Measurements from ENCODE around the gene SIGLEC8. TPM values are rescaled to one million over a fixed set of nuclear protein-coding genes. Genes with fewer than 3 reads are reported as not detected.
"Not testable (repeated sequence)": the region's sequence is repeated elsewhere in the genome, so short reads cannot be mapped to it uniquely, and the experiment has no call there.

Gene SIGLEC8
- total RNA-seq, result not detected

DNA sequence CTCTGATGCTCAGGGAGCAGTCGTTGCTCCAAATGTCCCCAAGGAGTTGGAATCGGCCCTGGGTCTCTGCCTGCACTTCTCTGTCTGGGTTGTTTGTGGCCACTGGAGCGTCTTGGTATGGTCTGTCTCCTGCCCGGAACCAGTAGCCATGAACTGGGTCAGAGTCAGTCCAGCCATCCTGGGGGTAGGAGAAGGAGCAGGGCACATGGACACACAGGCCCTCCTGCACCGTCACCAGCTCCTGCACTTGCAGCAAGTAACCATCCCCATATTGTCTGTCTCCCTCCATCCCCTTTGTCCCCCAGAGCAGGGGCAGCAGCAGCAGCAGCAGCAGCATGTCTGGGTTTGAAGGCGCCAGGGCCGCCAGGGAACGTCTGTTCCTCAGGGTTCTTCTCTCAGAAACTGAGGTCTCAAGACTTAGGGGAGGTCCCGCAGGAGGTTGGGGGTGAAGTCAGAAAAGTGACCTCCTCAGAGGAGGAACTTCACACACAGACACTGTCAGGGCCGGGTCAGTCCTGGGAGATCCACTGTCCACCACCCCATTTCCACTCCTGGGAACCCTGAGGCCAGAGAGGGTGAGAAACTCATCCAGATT is at the start of gene SIGLEC8:
TSS of gene SIGLEC8 (minus strand) at position 404 of the 595 bp plus-strand sequence. CDS start at position 337, 67 bp downstream.
- no peak for DNase-seq (ENCODE audit: low spot score in 2 of 2)
- no peaks in the 10 kb centered on the region for H3K36me3 Mint-ChIP-seq
- H3K9me3 Mint-ChIP-seq, result no peaks in the 10 kb centered on the region
- H3K27ac Mint-ChIP-seq, result no peak within 1 kb of the TSS
- no peak for ATAC-seq

GRCh38 chr19:51507640-51508058 is 49.4 kb upstream of the SIGLEC8 start:
- ATAC-seq, result no peak
- DNase-seq (ENCODE audit: low spot score in 2 of 2), result no peak
- Mint-ChIP-seq H3K27ac (no peak overlapping the region), H3K36me3 (peaks cover 10 to 12% of the 10 kb centered on the region in 2 donors), H3K9me3 (peaks cover 7 to 17% of the 10 kb centered on the region in 2 donors)

GRCh38 chr19:51507192-51507591 is 48.9 kb upstream of the SIGLEC8 start:
- DNase-seq (ENCODE audit: low spot score in 2 of 2) (no peak), ATAC-seq (no peak)
- Mint-ChIP-seq H3K36me3 (peaks cover 10 to 12% of the 10 kb centered on the region in 2 donors), H3K9me3 (peaks cover 7 to 17% of the 10 kb centered on the region in 2 donors), H3K27ac (no peak overlapping the region)

GRCh38 chr19:51505904-51506303 is 47.6 kb upstream of the SIGLEC8 start:
- ATAC-seq (no peak), DNase-seq (ENCODE audit: low spot score in 2 of 2) (no peak)
- Mint-ChIP-seq H3K36me3 (peaks cover 10 to 12% of the 10 kb centered on the region in 2 donors), H3K9me3 (peaks cover 7 to 17% of the 10 kb centered on the region in 2 donors), H3K27ac (peak overlapping the region in 1 of 2 donors; percentile 62)

GRCh38 chr19:51503896-51504295 is 45.6 kb upstream of the SIGLEC8 start:
- peaks cover 7 to 17% of the 10 kb centered on the region in 2 donors for H3K9me3 Mint-ChIP-seq
- no peak for ATAC-seq
- H3K27ac Mint-ChIP-seq, result no peak overlapping the region
- peaks cover 10 to 12% of the 10 kb centered on the region in 2 donors for H3K36me3 Mint-ChIP-seq
- DNase-seq (ENCODE audit: low spot score in 2 of 2), result no peak

- Mint-ChIP-seq H3K27ac (no peak overlapping the region), H3K9me3 (peaks cover 7 to 17% of the 10 kb centered on the region in 2 donors), H3K36me3 (peaks cover 10 to 12% of the 10 kb centered on the region in 2 donors)
- DNase-seq (ENCODE audit: low spot score in 2 of 2) (no peak), ATAC-seq (no peak)
Measured at GRCh38 chr19:51503286-51503817, 45.1 kb upstream of the SIGLEC8 start.

- Mint-ChIP-seq H3K9me3 (peaks cover 7 to 17% of the 10 kb centered on the region in 2 donors), H3K36me3 (peaks cover 10 to 12% of the 10 kb centered on the region in 2 donors), H3K27ac (peak within 1 kb of the TSS in 1 of 2 donors; percentile 81)
- ATAC-seq (peak; percentile 43 to 77), DNase-seq (ENCODE audit: low spot score in 2 of 2) (no peak)
Measured at GRCh38 chr19:51501594-51502263, 43.5 kb upstream of the SIGLEC8 start, which contains the start of gene SIGLEC12. Gene SIGLEC12, minus strand, starts transcription at chr19:51501800. Its CDS starts 67 bp downstream, at chr19:51501733.

GRCh38 chr19:51500931-51501330 is 42.7 kb upstream of the SIGLEC8 start:
- H3K36me3 Mint-ChIP-seq, result peaks cover 10 to 12% of the 10 kb centered on the region in 2 donors
- peak in 1 of 2 donors; percentile 33 for ATAC-seq
- peak overlapping the region in 1 of 2 donors; percentile 81 for H3K27ac Mint-ChIP-seq
- not testable (repeated sequence) for DNase-seq (ENCODE audit: low spot score in 2 of 2)
- peaks cover 7 to 17% of the 10 kb centered on the region in 2 donors for H3K9me3 Mint-ChIP-seq

DNA sequence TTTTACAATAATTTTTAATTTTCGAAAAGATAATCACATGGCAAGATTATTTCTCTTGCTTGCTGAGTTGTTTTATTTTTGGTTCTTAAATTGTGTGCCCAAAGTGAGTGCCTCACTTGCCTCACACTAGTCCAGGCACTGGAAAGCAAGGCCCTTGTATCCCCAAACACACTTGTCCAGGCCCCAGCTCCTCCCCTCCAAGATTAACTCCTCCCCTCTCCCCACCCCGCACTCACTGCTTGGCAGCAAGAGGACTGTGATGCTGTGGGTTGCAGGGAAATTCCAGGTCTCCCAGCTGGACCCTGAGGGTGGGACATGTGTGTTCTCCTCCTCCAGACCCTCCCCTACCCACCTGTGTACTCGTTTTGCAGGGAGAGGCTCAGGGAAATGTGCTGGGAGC is 39.4 kb upstream of the SIGLEC8 start:
- Mint-ChIP-seq H3K27ac (peak overlapping the region in 1 of 2 donors; percentile 29), H3K36me3 (no peaks in the 10 kb centered on the region), H3K9me3 (peaks cover 10 to 11% of the 10 kb centered on the region in 2 donors)
- ATAC-seq (no peak), DNase-seq (ENCODE audit: low spot score in 2 of 2) (no peak)

DNA sequence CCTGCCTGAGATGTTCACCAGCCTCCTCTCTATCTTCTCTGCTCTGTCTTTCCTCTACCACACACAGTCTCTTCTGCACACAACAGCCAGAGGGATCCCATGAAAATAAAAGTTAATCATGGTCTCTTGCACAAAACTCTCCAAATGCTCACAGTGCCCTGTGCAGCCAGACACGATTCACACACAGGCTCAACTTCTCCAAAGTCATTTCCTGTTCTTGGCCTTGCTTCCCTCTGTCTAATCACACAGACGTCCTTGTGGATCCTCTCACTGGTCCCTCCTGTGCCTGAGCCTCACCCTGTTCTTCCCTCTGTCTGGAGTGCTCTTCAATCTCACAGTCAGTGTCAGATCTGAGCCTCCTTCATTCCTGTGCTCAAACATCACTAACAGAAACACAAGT is 35.5 kb upstream of the SIGLEC8 start:
- no peak overlapping the region for H3K27ac Mint-ChIP-seq
- H3K36me3 Mint-ChIP-seq, result no peaks in the 10 kb centered on the region
- H3K9me3 Mint-ChIP-seq, result peaks cover 10 to 15% of the 10 kb centered on the region in 2 donors
- DNase-seq (ENCODE audit: low spot score in 2 of 2) (no peak), ATAC-seq (no peak)

DNA sequence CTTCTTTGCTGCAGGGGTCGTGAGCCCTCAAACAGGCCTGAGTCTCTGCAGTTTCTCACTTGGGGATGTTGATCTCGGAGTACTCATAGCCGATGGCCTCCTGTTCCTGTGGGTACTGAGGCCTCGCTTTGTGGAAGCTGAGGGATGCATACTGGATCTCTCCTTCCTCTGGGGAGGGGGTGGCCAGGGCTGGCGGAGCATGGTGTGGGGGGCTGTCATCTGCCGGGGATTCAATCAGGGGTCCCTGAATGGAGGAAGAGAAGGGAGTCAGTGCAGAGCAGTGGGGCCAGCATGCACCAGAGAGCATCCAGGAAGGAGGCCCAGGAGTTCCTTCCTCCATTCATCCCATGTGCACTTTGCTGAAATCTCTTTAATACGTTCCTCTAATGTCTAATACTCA is 33.3 kb upstream of the SIGLEC8 start:
- no peaks in the 10 kb centered on the region for H3K36me3 Mint-ChIP-seq
- no peak for DNase-seq (ENCODE audit: low spot score in 2 of 2)
- peaks cover 10 to 15% of the 10 kb centered on the region in 2 donors for H3K9me3 Mint-ChIP-seq
- ATAC-seq, result no peak
- no peak overlapping the region for H3K27ac Mint-ChIP-seq

DNA sequence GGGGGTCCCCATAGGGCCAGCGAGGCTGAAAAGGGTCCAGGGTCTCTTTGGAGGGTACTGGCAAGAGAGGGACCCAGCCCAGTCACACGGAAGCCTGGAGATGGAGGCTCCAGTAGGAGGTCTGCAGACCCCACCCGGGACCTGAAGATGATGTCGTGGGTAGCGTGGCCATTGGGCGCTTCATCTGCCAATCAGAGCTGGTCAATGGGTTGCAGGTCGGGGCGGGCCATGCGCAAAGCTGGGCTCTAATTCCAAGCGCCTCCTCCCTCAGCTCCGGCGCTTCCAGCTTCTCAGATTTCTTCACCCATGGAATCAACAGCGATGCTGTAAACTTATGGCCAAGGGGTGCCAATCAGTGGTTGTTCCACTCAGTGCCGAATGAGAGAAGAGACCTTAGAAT is 32.4 kb upstream of the SIGLEC8 start:
- DNase-seq (ENCODE audit: low spot score in 2 of 2) (no peak), ATAC-seq (no peak)
- peaks cover 15 to 20% of the 10 kb centered on the region in 2 donors for H3K9me3 Mint-ChIP-seq
- H3K27ac Mint-ChIP-seq, result no peak overlapping the region
- H3K36me3 Mint-ChIP-seq, result no peaks in the 10 kb centered on the region

GRCh38 chr19:51489113-51489512 is 30.9 kb upstream of the SIGLEC8 start:
- Mint-ChIP-seq H3K27ac (peak overlapping the region in 1 of 2 donors; percentile 6), H3K9me3 (peaks cover 16 to 21% of the 10 kb centered on the region in 2 donors), H3K36me3 (no peaks in the 10 kb centered on the region)
- DNase-seq (ENCODE audit: low spot score in 2 of 2) (no peak), ATAC-seq (peak; percentile 92 to 93)

DNA sequence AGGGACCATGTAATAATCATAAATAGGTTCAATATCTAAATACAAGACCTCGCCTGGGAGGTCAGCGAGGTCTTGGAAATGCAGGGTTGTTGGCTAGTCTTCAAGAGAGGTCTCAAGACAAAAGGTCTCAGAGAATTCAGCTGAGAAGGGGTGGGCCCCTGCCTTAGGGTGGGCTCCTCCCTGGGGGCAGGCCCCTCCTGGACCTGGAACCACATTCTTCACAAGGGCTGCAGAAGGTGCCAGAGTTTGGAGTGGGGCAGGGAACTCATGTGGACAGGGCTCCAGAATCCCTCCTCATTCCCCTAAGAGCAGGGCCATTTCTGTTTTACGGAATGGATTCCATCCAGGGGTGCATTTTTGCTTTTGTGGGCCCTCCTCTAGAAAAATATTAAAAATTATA is 30.2 kb upstream of the SIGLEC8 start:
- Mint-ChIP-seq H3K9me3 (peaks cover 10 to 14% of the 10 kb centered on the region in 2 donors), H3K36me3 (no peaks in the 10 kb centered on the region), H3K27ac (no peak overlapping the region)
- no peak for ATAC-seq
- no peak for DNase-seq (ENCODE audit: low spot score in 2 of 2)

- H3K9me3 Mint-ChIP-seq, result peaks cover 5 to 7% of the 10 kb centered on the region in 2 donors
- DNase-seq (ENCODE audit: low spot score in 2 of 2), result no peak
- H3K27ac Mint-ChIP-seq, result no peak overlapping the region
- H3K36me3 Mint-ChIP-seq, result no peaks in the 10 kb centered on the region
- no peak for ATAC-seq
Measured at GRCh38 chr19:51485960-51486660, 27.9 kb upstream of the SIGLEC8 start.

- DNase-seq (ENCODE audit: low spot score in 2 of 2) (no peak), ATAC-seq (no peak)
- H3K27ac Mint-ChIP-seq, result no peak overlapping the region
- H3K9me3 Mint-ChIP-seq, result peaks cover 0 to 8% of the 10 kb centered on the region in 2 donors
- H3K36me3 Mint-ChIP-seq, result no peaks in the 10 kb centered on the region
Measured at GRCh38 chr19:51480590-51480989, 22.3 kb upstream of the SIGLEC8 start.
